NCI-H1092 (cell line): ENCODE data around the gene ASCC3.

Source experiments
- DNase-seq: peaks from one replicate; lab custom pipeline; 2025; lab: John Stamatoyannopoulos, UW

ASCC3 gene

GRCh38 chr6:100724696-100725095 is 156.4 kb downstream of the ASCC3 start:
- DNase-seq, result no peak

GRCh38 chr6:100724222-100724621 is 156.9 kb downstream of the ASCC3 start:
- no peak for DNase-seq

GRCh38 chr6:100721256-100721655 is 159.9 kb downstream of the ASCC3 start:
- no peak for DNase-seq

- DNase-seq, result no peak
Measured at GRCh38 chr6:100719883-100720682, 161.0 kb downstream of the ASCC3 start.

- DNase-seq, result no peak
Measured at GRCh38 chr6:100712997-100713396, 168.1 kb downstream of the ASCC3 start.

- no peak for DNase-seq
Measured at GRCh38 chr6:100706491-100706890, 174.6 kb downstream of the ASCC3 start.

GRCh38 chr6:100704961-100705360 is 176.2 kb downstream of the ASCC3 start:
- no peak for DNase-seq

- DNase-seq, result no peak
Measured at GRCh38 chr6:100701728-100702127, 179.4 kb downstream of the ASCC3 start.

- no peak for DNase-seq
Measured at GRCh38 chr6:100700009-100700408, 181.1 kb downstream of the ASCC3 start.

- no peak for DNase-seq
Measured at GRCh38 chr6:100695445-100695844, 185.7 kb downstream of the ASCC3 start.

- DNase-seq, result no peak
Measured at GRCh38 chr6:100693249-100693927, 187.7 kb downstream of the ASCC3 start.

GRCh38 chr6:100691972-100692371 is 189.2 kb downstream of the ASCC3 start:
- no peak for DNase-seq

GRCh38 chr6:100686216-100686615 is 194.9 kb downstream of the ASCC3 start:
- DNase-seq, result no peak

GRCh38 chr6:100685747-100686146 is 195.4 kb downstream of the ASCC3 start:
- no peak for DNase-seq

GRCh38 chr6:100680163-100680562 is 201.0 kb downstream of the ASCC3 start:
- DNase-seq, result no peak

- DNase-seq, result no peak
Measured at GRCh38 chr6:100678027-100678426, 203.1 kb downstream of the ASCC3 start.

- DNase-seq, result no peak
Measured at GRCh38 chr6:100677240-100677639, 203.9 kb downstream of the ASCC3 start.

GRCh38 chr6:100673641-100674040 is 207.5 kb downstream of the ASCC3 start:
- no peak for DNase-seq

- DNase-seq, result no peak
Measured at GRCh38 chr6:100671740-100672139, 209.4 kb downstream of the ASCC3 start.

- DNase-seq, result no peak
Measured at GRCh38 chr6:100670056-100670455, 211.1 kb downstream of the ASCC3 start.

GRCh38 chr6:100665041-100665380 is 216.1 kb downstream of the ASCC3 start:
- no peak for DNase-seq

- DNase-seq, result no peak
Measured at GRCh38 chr6:100664274-100665040, 216.7 kb downstream of the ASCC3 start.
